GM18520 (cell line): ENCODE results near the gene KCNQ1.

Source experiments
- ATAC-seq: cut with Tn5 transposase; IDR thresholded peaks from one replicate; pipeline ENCODE4 v1.9.1; 2021; ENCODE audit not compliant: unreplicated experiment

KCNQ1 gene

GRCh38 chr11:2771758-2772466, 327.1 kb downstream of the KCNQ1 start:
- no peak for ATAC-seq

GRCh38 chr11:2772544-2773031, 327.8 kb downstream of the KCNQ1 start:
- ATAC-seq = no peak

GRCh38 chr11:2774173-2775082, 329.6 kb downstream of the KCNQ1 start:
- no peak for ATAC-seq

GRCh38 chr11:2775083-2775625, 330.3 kb downstream of the KCNQ1 start:
- no peak for ATAC-seq

- no peak for ATAC-seq
These were observed 331.0 kb downstream of the KCNQ1 start for GRCh38 chr11:2775626-2776350.

GRCh38 chr11:2776351-2777061, 331.7 kb downstream of the KCNQ1 start:
- ATAC-seq = no peak

GRCh38 chr11:2777386-2777785, 332.6 kb downstream of the KCNQ1 start:
- no peak for ATAC-seq

GRCh38 chr11:2777871-2778629, 333.2 kb downstream of the KCNQ1 start:
- ATAC-seq = no peak

- no peak for ATAC-seq
These were observed 334.1 kb downstream of the KCNQ1 start for GRCh38 chr11:2778630-2779498.

GRCh38 chr11:2779499-2779980, 334.7 kb downstream of the KCNQ1 start:
- ATAC-seq = no peak

- ATAC-seq = no peak
These were observed 335.4 kb downstream of the KCNQ1 start for GRCh38 chr11:2779981-2780849.

- no peak for ATAC-seq
These were observed 336.1 kb downstream of the KCNQ1 start for GRCh38 chr11:2780850-2781407.

- no peak for ATAC-seq
These were observed 336.8 kb downstream of the KCNQ1 start for GRCh38 chr11:2781408-2782274.

GRCh38 chr11:2782769-2783168, 338.0 kb downstream of the KCNQ1 start:
- no peak for ATAC-seq

GRCh38 chr11:2783536-2784082, 338.8 kb downstream of the KCNQ1 start:
- ATAC-seq = no peak

- no peak for ATAC-seq
These were observed 343.0 kb downstream of the KCNQ1 start for GRCh38 chr11:2787816-2788167.
